ENCODE measurements around the gene CYP26A1.

DNA sequence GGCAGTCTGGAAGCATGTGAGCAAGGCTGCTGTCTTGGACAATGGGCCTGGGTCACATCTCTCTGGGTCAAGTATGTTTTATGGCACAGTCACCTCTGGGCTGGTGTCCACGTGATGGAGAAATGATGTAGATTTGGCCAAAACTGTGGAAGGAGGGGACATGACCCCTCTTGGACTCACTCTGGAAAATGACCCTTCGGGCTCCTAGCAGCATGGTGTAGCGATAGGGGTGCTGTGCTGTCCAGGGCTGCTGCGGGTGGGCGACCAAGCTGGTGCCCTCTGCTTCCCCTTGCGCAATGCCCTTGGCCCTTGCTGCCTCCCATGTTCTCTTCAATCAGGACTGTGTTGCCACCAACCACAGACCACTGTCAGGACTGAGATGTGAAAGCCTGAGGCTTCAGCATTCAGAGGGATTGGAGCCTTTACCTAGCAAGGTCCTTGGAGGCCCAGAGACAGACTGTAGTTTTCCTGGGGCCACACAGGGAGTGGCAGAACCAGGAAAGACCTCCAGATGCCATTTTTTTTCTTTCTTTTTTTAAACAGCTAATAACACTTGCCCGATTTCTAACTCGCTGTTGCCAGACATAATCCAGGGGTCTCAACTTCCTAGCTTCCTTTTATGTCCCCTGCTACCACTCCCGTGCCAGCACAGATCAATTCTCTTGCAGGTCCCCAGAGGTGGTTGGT lies 6.1 kb downstream of the CYP26A1 start:
- TF ChIP-seq, protein P1, sequence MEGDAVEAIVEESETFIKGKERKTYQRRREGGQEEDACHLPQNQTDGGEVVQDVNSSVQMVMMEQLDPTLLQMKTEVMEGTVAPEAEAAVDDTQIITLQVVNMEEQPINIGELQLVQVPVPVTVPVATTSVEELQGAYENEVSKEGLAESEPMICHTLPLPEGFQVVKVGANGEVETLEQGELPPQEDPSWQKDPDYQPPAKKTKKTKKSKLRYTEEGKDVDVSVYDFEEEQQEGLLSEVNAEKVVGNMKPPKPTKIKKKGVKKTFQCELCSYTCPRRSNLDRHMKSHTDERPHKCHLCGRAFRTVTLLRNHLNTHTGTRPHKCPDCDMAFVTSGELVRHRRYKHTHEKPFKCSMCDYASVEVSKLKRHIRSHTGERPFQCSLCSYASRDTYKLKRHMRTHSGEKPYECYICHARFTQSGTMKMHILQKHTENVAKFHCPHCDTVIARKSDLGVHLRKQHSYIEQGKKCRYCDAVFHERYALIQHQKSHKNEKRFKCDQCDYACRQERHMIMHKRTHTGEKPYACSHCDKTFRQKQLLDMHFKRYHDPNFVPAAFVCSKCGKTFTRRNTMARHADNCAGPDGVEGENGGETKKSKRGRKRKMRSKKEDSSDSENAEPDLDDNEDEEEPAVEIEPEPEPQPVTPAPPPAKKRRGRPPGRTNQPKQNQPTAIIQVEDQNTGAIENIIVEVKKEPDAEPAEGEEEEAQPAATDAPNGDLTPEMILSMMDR (IDR thresholded peaks at IDR 0.05; ENCODE audit: borderline replicate concordance, extremely low read depth, low read length, poor library complexity, severe bottlenecking) = no peak
- no peak for TF ChIP-seq EZH2 (IDR thresholded peaks at IDR 0.05; ENCODE audit: borderline replicate concordance, low read depth, low read length, severe bottlenecking)
